ENCODE results near the gene THEM5.

THEM5 gene

GRCh38 chr1:151819976-151820623, 33.4 kb downstream of the THEM5 start:
- peak; percentile 70 for ATAC-seq
- no peak for DNase-seq

GRCh38 chr1:151819227-151819835, 34.2 kb downstream of the THEM5 start:
- no peak for DNase-seq
- no peak for ATAC-seq

- no peak for ATAC-seq
- no peak for DNase-seq
These were observed 36.2 kb downstream of the THEM5 start for GRCh38 chr1:151817353-151817730.

- ATAC-seq (no peak), DNase-seq (no peak)
These were observed 36.8 kb downstream of the THEM5 start for GRCh38 chr1:151816548-151817352.

- no peak for DNase-seq
- no peak for ATAC-seq
These were observed 37.7 kb downstream of the THEM5 start for GRCh38 chr1:151815716-151816327.

- ATAC-seq (no peak), DNase-seq (no peak)
These were observed 38.5 kb downstream of the THEM5 start for GRCh38 chr1:151814971-151815545.

- DNase-seq (no peak), ATAC-seq (no peak)
These were observed 39.1 kb downstream of the THEM5 start for GRCh38 chr1:151814426-151814825.

GRCh38 chr1:151813271-151813977, 40.1 kb downstream of the THEM5 start:
- no peak for DNase-seq
- no peak for ATAC-seq

GRCh38 chr1:151811181-151811580, 42.3 kb downstream of the THEM5 start:
- no peak for ATAC-seq
- no peak for DNase-seq

- no peak for DNase-seq
- no peak for ATAC-seq
These were observed 43.4 kb downstream of the THEM5 start for GRCh38 chr1:151809985-151810556.

GRCh38 chr1:151809290-151809984, 44.1 kb downstream of the THEM5 start:
- ATAC-seq: no peak
- DNase-seq: no peak

GRCh38 chr1:151807766-151808165, 45.7 kb downstream of the THEM5 start:
- no peak for DNase-seq
- no peak for ATAC-seq

- ATAC-seq (no peak), DNase-seq (no peak)
These were observed 46.4 kb downstream of the THEM5 start for GRCh38 chr1:151807131-151807530.

GRCh38 chr1:151806170-151806569, 47.3 kb downstream of the THEM5 start:
- DNase-seq (no peak), ATAC-seq (no peak)

GRCh38 chr1:151805066-151805820, 48.3 kb downstream of the THEM5 start, which contains the start of gene LINGO4:
LINGO4 (minus strand) TSS chr1:151805419; CDS start chr1:151802704, 2,715 bp downstream.
- no peak for DNase-seq
- ATAC-seq: no peak

- ATAC-seq: no peak
- DNase-seq: no peak
These were observed 49.6 kb downstream of the THEM5 start for GRCh38 chr1:151803915-151804314.

- no peak for DNase-seq
- ATAC-seq: no peak
These were observed 50.3 kb downstream of the THEM5 start for GRCh38 chr1:151803164-151803563.

GRCh38 chr1:151802372-151802771, 51.1 kb downstream of the THEM5 start:
- no peak for ATAC-seq
- DNase-seq: no peak

GRCh38 chr1:151801846-151802245, 51.7 kb downstream of the THEM5 start:
- DNase-seq: no peak
- ATAC-seq: no peak

- ATAC-seq (no peak), DNase-seq (no peak)
These were observed 52.1 kb downstream of the THEM5 start for GRCh38 chr1:151801310-151801820.

Measured in stimulated activated naive CD8-positive, alpha-beta T cell treated with anti-CD3 and anti-CD28 coated beads, Interleukin-15, Interleukin-2, amounts not matched to agents 100 U/mL and 50 U/mL, for 24 hours (primary cell).